HuH-7 (cell line): ENCODE data around the gene ASPA.
"Not testable (repeated sequence)": the region's sequence is repeated elsewhere in the genome, so short reads cannot be mapped to it uniquely, and the experiment has no call there.

Experiments
- DNase-seq: peaks from one replicate; pipeline ENCODE4 v3.0.0; 2011; ENCODE audit warnings: low spot score

Gene ASPA

DNA sequence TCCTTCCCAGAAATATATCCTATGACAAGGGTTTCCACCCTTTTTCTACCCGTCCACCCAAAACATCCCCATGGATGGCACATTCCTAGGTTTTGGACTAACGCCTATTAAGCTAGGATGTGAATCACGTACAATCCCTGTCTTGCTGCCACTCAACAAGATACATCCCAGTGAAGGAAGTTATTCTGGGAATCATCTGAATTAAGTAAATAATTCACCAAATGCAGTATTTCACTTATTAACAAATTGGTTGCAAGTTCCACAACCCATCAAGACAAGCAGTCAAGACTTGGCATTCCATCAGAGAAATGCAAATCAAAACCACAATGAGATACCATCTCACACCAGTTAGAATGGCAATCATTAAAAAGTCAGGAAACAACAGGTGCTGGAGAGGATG is 32.1 kb downstream of the ASPA start:
- no peak for DNase-seq

DNA sequence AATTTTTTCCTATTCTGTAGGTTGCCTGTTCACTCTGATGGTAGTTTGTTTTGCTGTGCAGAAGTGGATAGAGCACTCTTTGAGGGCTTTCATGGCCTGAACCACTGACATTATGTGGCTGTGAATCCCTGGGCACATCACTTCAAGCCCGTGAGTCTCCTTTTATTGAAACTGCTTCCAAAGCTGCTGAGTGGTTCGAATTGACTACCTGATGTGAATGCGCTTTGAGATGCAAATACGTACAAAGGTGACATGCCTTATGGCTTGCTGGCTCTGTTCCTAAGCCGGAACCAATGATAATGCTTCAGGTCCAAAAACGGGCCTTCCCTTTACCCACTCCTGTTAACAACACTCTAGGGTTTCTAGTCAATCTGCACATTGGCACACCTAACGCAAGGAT is 34.3 kb downstream of the ASPA start:
- DNase-seq: no peak

DNA sequence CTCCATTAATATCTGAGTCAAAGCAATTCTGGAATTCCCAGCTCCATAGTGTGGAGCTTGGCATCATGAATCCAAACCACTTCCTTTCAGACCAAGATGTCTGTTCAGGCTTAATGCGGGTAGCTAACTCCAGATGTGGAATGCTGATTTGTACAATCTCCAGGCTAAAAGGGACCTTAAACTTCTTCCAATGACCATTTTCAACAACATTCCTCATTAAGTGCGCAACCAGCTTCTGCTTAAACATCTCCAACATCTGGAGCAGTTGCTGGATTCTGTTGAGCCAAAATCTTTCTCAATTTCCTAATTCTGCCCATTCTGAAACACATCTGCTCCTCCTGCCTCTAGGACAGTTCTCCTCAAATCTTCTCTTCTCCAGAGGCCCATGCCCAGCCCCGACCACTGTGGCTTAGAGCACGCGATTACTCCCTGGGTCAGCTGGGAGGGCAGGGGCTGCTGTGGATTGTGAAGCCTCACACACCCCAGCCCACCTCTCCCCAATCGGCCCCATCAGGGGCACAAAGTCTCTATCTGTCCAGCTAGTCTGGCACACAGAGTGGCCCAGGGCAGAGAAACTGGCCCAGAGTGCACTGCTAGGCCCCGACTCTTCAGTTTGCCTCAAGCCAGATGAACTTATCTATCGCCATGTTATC is 36.2 kb downstream of the ASPA start:
- no peak for DNase-seq

DNA sequence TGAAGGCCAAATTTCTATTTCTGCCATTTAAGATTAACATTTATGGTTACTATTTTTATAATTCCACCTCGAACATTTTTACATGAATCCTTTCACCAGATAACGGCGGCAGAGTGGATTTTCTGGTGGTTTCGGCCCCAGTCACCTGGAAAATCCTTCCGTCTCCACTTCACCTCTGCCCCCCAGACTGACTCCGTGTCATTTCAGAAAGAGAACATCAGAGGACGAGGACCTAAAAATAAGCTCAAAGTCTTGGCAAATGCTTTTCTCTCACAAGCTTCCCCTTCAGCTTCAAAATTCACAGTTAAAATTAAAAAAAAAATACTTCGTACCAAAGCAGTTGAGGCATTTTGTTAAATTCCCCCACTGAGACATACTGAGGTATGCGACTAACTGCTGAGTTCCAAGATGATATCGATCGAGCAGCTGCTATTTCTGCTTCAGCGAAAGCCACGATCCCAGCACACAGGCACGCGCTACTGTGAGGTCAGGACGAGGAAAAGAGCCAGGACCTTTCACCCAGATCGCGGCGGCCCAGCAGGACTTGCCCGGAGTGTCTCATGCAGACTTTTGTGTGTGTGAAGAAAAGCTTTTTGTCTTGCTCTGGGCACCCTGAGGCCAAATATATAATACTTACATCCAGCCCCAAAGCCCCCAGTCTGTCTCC is 36.8 kb downstream of the ASPA start:
- no peak for DNase-seq

GRCh38 chr17:3513305-3514035 is 37.7 kb downstream of the ASPA start:
- no peak for DNase-seq

- DNase-seq: not testable (repeated sequence)
These were observed 38.4 kb downstream of the ASPA start for GRCh38 chr17:3514167-3514566.

- DNase-seq: no peak
These were observed 39.1 kb downstream of the ASPA start for GRCh38 chr17:3514873-3515272.

GRCh38 chr17:3519472-3519871 is 43.7 kb downstream of the ASPA start:
- DNase-seq: not testable (repeated sequence)

GRCh38 chr17:3524024-3524423 is 48.2 kb downstream of the ASPA start:
- no peak for DNase-seq

GRCh38 chr17:3526491-3526890 is 50.7 kb downstream of the ASPA start:
- DNase-seq: no peak

GRCh38 chr17:3526971-3527370 is 51.2 kb downstream of the ASPA start:
- DNase-seq: no peak

DNA sequence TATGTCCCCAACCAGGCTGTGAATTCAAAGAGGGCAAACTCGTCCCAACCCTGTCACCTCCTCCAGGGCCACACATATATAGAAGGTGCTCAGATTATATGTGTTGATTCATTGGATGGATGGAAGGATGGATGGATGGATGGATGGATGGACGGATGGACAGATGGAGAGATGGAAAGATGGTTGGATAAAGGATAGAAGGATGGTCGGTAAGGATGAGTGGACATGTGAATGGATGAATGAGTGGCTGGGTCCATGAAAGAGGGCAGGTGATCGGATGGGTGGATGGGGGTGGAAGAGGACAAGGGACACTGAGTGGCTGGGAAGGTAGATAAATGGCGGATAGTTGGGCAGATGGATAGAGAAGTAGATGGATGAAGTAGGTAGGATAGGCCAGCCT is 51.7 kb downstream of the ASPA start:
- no peak for DNase-seq

GRCh38 chr17:3527896-3528295 is 52.1 kb downstream of the ASPA start:
- DNase-seq: no peak

DNA sequence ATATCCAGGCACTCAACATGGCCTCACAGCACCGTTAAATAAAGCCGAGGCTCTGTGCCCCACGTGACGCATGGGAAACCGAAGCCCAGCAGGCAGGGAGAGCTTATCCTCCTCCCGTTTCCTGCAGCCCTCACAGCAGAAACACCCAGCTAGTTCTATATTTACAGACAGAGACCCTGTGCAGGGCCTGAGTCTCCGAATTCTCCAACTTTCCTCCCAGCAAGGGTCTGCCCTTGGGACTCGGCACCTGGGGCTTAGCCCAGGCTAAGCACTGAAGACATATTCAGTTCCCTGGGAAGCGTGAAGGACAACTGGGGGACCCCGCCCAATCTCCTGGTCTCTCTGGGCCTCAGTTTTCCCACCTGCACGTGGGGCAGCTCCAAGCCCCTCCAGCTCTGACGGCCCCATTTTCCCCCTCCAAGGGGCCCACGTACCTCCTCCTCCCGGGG is 52.6 kb downstream of the ASPA start:
- no peak for DNase-seq

DNA sequence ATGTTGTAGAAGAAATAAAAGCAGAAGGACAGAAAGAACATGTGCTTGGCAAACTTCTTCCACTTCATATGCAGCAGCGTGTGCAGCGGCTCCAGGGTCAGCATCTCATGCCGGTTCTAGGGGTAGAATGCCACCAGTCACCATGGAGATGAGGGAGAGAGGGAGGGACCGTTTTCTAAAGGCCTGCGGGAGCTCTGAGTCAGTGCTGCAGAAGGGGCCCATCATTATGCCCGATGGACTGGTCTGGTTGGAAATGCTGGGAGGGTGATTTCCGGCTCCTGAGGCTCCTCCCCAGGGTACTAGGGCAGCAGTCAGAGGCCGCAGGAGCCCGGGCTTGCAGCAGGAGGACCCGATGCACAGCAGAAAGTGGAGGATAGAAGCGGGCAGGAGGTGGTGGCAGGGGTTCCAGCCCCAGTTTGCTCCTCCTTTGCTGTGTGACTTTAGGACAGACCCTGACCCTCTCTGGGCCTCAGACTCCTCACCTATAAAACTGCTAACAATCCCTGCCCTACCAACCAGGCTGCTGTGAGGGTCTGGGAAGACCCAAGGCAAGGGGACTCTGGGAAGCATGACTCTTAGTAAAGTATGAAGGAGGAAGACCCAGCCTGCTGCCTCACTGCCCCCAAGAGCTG is 53.2 kb downstream of the ASPA start:
- DNase-seq: no peak

- peak; percentile 73 for DNase-seq
These were observed 54.3 kb downstream of the ASPA start for GRCh38 chr17:3529817-3530741.

DNA sequence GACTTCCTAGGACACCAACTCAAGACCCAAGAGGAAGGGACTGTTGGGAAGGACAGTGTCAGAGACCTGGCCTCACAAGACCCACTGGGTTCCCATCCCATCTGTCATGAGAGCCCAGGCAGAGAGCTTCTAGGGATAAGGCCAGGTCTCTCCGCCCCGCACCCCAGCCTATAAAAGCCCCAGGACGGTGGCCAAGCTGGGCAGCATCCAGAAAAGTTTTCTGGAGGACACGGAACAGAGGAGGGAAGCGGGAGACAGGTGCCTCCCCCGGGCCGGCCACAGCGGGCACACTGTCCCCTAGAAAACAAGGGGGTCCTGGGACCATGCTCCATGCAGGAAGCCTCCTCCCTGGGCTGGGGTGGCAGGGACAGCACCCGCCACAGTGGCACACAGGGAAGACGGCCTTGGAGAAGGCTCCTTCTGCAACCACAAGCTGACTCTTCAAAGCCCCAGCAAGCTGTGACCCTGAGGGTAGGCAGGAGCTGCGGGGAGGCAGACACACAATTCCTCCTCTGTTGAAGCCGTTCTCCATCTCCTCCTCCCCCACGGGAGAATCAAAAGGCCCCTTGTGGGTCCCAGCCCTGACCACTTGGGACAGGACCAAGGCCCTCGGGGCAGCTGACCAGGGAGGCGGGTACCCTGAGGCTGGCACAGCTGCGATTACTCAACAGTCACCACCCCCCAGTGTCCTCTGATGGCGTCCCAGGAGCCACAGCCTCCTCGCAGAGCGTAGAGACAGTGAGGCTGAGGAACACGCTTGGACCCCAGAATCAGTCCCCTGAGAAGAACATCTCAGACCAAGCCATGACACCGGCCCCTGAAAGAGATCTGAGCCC is 55.7 kb downstream of the ASPA start:
- DNase-seq: no peak

DNA sequence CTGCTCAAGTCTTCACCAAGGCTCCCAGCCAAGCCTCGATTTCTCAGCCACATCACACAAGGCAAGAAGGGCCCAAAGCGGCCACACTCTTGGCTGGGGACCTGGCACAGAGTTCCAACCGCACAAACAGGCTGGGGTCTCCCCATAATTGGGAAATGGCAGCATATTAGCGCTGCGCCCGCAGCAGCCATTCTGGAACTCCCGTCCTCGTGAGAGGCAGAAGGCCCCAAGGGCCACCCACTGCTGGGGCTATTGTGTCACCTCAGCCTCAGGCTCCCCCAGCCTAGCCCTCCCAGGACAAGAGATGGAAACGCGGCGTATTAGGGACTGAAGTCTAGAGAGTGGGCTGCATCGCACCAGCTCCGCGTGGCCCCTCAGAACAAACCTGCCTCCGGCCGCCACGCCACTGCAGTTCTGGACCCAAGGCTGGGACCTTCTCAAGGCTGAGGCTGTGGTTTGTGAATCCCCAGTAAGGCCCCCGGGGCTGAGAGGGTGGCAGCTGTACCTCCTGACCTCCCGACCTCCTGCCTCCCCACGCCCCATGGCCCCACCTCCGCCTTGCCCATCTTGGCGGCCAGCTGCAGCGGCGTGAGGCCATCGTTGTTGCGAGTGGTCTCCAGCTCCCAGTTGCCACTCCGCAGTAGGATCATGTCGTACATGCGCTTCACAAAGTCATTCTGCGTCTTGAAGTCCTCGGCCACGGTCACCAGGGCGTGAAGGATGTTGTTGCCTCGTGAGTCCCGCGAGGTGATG is 56.5 kb downstream of the ASPA start:
- no peak for DNase-seq

GRCh38 chr17:3532859-3533142 is 57.0 kb downstream of the ASPA start:
- no peak for DNase-seq

DNA sequence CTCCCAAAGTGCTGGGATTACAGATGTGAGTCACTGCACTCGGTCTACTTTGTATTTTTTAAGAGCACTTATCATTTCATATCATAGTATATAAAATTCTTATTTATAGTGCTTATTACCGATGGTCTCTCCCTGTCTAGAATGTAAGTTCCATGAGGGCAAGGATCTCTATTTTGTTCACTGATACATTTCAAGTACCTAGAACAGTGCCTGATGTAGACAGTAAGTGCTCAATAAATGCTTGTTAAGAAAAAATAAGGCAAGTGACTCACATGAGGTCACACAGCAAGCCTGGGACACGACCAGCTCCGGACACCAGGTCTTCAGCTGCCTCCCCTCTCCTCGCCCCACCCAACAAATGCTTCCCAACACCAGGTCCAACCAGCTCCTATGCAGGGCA is 58.0 kb downstream of the ASPA start:
- DNase-seq: no peak
